Activated CD8-positive, alpha-beta memory T cell treated with anti-CD3 and anti-CD28 coated beads for 4 hours (primary cell): ENCODE data around the gene TAF11L9.
"Not testable (repeated sequence)": the region's sequence is repeated elsewhere in the genome, so short reads cannot be mapped to it uniquely, and the experiment has no call there.

ENCODE experiments used
- DNase-seq, 2 donors: peaks; one replicate each; pipeline ENCODE4 v3.0.0-alpha.2; 2020; ENCODE audit warnings: low read depth in 2 of 2

TAF11L9 gene

GRCh38 chr5:17594255-17594654 lies at the start of gene TAF11L9:
TAF11L9 (minus strand) TSS chr5:17594394.
- not testable (repeated sequence) for DNase-seq

- DNase-seq: no peak
Measured at GRCh38 chr5:17634160-17634559, 40.0 kb upstream of the TAF11L9 start, which contains the start of gene TAF11L14. TAF11L14 (plus strand) TSS chr5:17634460.

- DNase-seq: not testable (repeated sequence)
Measured at GRCh38 chr5:17631788-17632187, 37.6 kb upstream of the TAF11L9 start, which contains the start of gene TAF11L13. TAF11L13 (plus strand) TSS chr5:17632088.

- no peak for DNase-seq
Measured at GRCh38 chr5:17625686-17626085, 31.5 kb upstream of the TAF11L9 start.

- DNase-seq: no peak
Measured at GRCh38 chr5:17620627-17621026, 26.4 kb upstream of the TAF11L9 start.

- DNase-seq: no peak
Measured at GRCh38 chr5:17619354-17619753, 25.2 kb upstream of the TAF11L9 start.

- DNase-seq: no peak
Measured at GRCh38 chr5:17614872-17615605, 20.8 kb upstream of the TAF11L9 start.

- DNase-seq: not testable (repeated sequence)
Measured at GRCh38 chr5:17610092-17610491, 15.9 kb upstream of the TAF11L9 start, which contains the start of gene TAF11L12. TAF11L12 (plus strand) TSS chr5:17610392.

- DNase-seq: not testable (repeated sequence)
Measured at GRCh38 chr5:17607461-17607860, 13.3 kb upstream of the TAF11L9 start.

GRCh38 chr5:17604951-17605350 lies 10.8 kb upstream of the TAF11L9 start:
- DNase-seq: no peak

GRCh38 chr5:17603880-17604279 lies 9.7 kb upstream of the TAF11L9 start, which contains the start of gene TAF11L11:
TAF11L11 (plus strand) TSS chr5:17604183.
- DNase-seq: not testable (repeated sequence)

GRCh38 chr5:17597728-17598127 lies 3.5 kb upstream of the TAF11L9 start, which contains the start of gene TAF11L10:
TAF11L10 (minus strand) TSS chr5:17597828.
- DNase-seq: not testable (repeated sequence)

- DNase-seq: not testable (repeated sequence)
Measured at GRCh38 chr5:17590860-17591259, 3.3 kb downstream of the TAF11L9 start, which contains the start of gene TAF11L8. TAF11L8 (minus strand) TSS chr5:17590960.

- not testable (repeated sequence) for DNase-seq
Measured at GRCh38 chr5:17585658-17586057, 8.5 kb downstream of the TAF11L9 start, which contains the start of gene TAF11L7. TAF11L7 (minus strand) TSS chr5:17585758.
